Forelimb muscle (tissue), 1 donor: Measurements from ENCODE around the gene BRMS1. TPM values are rescaled to one million over a fixed set of nuclear protein-coding genes. Genes with fewer than 3 reads are reported as not detected.
"Not testable (repeated sequence)": the region's sequence is repeated elsewhere in the genome, so short reads cannot be mapped to it uniquely, and the experiment has no call there.

Source experiments
- DNase-seq: peaks from one replicate; pipeline ENCODE4 v3.0.0-alpha.2; 2013; ENCODE audit warnings: low read depth
- polyA plus RNA-seq: library from polyadenylated mRNA; unstranded; fragments of 120-200 nt; gene quantifications from one replicate; pipeline ENCODE4 v1.2.1, GENCODE V29; 2013; ENCODE audit not compliant: insufficient read length

The BRMS1 gene
- polyA plus RNA-seq, 1 donor = 21.8 TPM

DNA sequence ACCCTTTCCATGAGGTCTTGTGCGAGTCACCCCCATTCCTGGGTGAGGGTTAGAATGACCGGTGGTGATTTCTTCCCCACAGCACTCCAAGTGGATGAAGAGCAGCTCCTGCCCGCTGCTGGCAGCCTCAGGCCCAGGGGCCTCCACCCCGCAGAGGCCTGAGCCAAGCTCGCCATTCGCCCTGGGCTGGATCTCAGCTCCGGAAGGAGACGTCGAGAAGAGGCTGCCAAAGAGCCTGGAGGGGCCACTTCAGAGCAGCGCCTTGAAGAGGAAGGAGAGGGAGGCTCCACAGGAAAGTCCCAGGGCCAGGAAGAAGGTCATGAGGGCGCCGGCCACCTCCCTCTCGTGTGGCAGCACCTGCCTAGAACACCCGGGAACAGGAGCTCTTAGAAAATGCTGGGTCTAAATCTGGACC lies 18.3 kb upstream of the BRMS1 start:
- no peak for DNase-seq

DNA sequence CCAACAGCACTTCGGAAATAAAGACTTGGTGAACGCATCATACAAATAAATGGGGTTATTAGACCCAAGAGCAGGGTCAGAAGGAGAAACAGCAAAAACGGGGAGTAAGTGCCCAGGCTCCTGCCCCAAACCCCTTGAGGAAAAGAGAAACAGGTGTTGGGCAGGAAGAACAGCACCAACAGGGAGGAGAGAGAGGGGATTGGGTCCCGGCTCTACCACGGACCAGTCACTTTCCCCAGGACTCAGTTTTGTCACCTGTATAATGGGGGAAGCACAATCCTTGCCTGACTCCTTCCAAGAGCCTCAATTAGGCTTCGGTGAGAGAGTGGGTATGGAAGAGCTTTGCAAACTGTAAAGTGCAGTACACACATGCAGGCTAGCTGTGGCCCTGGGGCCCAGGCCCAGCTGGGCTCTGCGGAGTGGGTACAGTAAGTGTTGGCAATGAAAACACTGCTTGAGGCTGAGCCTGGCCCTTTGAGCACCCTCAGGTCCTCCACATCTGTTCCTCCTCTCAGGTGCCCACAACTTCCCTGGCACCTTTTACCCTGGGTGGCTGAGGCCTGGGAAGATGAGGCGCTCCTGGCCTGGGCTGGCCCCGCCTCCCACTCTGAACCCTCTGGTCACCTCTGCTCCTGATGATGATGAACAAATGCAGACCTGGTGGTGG lies 17.7 kb upstream of the BRMS1 start:
- no peak for DNase-seq

DNA sequence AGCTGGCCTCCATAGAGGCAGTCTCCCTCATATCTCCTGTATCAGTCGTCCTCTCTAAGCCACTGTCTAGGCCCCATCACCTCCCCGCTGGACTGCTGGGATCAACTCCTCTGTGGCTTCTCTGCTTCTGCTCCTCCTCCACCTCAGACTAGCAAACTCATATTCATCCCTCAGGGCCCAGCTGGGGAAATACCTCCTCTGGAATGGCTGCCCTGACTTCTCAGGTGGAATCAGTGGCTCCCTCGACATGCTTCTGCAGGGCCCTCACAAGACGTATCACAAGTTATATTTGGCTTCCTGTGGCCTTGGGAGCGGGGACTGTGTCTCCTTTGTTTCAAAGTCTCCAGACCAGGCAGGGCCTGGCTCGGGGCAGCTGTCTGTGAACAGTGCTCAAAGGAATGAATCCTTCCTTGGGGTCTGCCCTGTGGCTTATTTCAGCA lies 16.6 kb upstream of the BRMS1 start:
- no peak for DNase-seq

DNA sequence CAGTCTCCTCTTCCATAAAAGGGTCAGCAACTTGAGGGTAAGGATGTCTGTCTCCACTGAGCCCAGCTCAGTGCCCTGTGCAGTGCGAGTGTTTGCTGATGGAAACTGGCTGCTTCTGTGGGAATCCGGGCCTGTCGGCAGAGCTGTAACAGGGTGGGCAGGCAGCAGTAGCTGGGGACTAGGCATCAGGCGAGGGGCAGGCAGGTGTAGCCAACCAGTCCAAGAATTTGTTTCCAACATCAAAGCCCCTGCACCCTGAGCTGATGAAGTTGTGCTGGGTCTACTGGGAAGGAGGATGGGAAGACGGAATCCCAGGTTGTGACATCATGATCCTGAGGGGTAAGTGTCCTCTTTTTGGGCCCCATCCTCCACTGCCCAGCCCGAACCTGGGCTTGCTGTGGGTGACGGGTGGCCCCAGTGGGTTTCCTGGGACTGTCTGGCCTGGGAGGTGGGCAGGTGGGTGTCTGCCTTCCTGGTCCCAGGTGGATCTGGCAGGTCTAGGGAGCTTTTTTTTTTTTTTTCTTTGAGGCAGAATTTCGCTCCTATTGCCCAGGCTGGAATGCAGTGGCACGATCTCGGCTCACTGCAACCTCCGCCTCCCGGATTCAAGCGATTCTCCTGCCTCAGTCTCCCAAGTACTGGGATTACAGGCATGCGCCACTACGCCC lies 15.6 kb upstream of the BRMS1 start:
- DNase-seq = no peak

DNA sequence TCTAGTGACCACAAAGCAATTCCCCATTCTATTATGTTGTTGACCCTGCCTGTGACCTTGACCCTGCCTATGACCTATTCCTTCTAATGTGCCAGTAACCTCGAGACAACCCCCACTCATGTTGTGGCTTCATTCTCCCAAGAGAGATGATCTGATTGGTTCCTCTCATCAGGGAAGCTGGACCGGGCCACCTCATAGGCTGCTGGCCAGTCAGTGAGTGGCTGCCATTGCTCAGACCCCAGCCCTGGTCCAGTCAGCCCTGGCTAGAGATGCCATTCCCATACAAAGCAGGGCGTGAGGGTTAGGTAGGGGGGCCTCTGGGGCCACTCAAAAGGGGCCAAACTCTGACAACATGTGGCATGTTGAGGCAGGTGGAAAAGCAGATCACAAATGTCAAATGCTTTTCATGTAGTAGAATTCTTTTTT lies 14.8 kb upstream of the BRMS1 start:
- DNase-seq = no peak

DNA sequence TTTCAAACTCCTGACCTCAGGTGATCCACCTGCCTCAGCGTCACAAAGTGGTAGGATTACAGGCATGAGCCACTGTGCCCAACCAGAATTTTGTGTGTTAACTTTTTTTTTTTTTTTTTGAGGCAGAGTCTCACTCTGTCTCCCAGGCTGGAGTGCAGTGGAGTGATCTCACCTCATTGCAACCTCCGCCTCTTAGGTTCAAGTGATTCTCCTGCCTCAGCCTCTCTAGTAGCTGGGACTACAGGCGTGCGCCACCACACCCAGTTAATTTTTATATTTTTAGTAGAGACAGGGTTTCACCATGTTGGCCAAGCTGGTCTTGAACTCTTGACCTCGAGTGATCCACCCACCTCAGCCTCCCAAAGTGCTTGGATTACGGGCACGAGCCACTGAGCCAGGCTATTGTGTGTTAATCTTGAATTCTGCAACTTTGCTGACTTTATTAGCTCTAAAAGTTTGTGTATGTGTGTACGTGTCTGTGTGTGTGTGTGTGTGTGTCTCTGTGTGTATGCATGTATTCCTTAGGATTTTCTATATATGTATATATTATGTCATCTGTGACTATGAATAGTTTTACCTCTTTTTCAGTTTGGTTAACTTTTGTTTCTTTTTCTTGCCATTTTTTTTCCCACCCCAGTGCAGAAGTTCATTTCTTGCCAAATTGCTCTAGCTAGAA lies 5.8 kb upstream of the BRMS1 start:
- DNase-seq = not testable (repeated sequence)

DNA sequence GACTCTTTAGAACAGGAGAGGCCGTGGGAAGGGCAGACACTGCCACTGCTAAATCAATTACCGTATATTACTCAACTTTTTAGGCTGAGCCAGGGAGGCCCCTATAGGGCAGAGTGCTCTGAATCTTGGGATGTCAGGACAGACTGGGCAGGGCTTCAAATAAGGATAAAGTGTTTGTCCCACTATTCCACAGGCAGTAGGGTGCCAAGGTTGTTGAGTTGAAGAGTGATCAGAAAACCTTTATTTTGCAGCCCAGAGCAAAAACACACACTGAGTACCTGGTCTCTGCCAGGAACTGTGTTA lies 4.1 kb upstream of the BRMS1 start:
- no peak for DNase-seq

DNA sequence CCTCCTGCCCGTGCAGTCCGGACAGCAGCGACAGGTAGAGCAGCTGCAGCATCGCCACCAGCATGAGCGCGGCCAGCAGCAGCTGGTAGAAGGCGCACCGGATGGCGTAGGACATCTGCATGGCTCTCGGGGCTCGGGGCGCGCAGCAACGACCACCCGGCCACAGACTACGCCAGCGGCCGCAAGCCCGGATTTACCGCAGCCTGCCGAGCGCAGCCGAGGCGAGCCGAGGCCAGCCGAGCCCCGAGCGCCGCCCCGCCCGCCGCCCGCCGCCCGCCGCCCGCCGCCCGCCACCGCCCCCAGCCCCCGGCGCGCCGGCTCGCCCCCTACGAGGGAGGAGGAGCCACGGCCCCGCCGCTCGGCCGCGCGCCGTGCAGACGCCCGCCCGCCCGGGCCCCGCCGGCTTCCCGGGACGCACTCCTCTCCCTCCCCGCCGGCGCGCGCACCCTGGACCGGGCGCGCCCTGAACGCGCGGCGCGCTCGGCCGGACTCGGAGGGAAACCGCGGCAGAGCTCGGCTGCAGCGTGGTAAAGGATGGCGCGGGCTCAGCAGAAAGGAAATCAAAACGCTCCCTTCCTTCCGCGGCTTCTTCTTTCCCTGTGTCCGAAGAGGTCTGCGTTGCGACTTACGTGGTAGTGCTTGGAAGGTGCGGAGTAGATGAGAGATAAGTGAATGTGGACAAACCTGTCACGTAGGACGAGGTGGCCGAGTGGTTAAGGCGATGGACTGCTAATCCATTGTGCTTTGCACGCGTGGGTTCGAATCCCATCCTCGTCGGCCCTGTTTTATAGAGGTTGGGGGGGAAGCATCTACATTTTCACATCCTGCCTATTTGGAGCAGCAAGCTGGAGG lies 2.7 kb upstream of the BRMS1 start, which contains the start of gene B4GAT1:
TSS of gene B4GAT1 (minus strand) at position 205 of the 852 bp plus-strand sequence. CDS start at position 121, 84 bp downstream.
- DNase-seq = peak; percentile 86

DNA sequence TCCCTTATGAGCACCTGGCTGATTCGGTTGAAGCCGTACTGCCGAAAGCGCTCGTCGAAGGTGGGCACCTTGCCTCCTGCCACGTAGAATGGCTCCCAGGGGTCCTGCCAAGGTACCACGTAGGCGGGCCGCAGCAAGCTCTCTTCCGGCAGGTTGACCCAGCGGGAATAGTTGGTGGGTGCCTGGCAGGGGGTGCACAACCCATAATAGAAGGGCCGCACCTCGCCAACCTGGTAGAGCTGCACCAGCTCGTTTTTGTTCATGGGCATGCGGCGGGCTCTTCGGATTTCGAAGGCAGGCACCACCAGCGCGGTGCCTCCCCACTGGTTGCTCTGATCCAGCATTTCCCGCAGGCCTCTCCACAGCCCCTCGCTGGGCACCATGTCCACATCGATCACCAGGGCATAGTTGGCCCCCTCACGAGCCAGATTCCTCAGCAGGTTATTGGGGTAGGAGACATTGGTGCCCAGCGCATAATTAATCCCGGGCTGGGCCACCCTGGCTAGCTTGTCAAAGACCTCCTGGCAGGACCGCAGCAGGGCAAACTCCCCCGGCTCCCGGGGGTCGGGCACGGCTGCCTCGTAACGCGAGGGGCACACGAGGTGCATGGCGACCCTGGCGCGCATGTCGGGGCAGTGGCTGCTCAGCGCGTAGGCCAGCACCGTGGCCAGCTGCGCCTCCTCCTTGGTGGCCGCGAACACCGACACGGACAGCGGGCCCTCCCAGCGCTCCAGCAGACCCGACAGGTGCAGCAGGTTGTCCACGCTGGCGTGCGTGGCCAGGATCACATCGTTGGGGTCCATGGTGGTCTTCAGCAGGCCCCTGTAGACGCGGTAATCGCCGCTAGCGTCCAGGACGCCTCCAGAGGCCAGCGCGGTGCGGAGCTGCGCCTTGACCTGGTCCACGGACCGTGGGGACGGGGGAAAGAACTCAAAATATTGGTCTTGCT lies 1.8 kb upstream of the BRMS1 start:
- DNase-seq = no peak

DNA sequence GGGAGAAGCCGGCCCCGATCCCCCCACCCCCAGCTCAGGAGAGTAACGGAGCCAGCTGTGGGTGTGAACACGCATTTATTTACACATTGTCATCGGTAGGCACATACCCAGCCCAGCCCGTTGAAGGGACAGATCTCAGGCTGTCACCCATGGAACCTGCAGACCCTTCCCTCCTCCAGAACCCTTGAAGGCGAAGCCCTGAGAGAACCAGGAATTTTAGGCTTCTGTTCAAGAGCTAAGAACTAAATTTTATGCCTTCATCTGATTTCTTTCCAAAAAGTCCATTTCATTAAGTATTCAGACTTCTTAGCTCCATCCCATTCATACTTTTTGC lies 379 bp upstream of the BRMS1 start:
- no peak for DNase-seq

DNA sequence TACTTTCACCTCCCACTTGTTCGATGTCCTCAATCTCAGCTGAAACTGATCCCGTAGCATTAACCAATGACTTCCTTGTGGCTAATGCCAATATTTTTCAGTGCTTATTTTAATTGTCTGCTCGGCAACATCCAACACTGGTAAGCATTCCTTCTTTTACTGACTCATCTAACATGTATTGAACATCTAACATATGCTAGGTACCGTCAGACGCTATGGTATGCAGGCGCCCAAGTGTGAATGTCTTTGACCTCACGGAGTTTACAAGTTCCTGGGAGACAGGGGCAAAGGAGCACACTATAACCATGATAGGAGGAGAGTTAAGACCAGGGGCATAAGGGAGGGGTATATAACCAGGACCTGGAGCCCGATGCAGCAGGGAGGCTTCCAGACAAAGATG lies 1.7 kb downstream of the BRMS1 start:
- DNase-seq = no peak

DNA sequence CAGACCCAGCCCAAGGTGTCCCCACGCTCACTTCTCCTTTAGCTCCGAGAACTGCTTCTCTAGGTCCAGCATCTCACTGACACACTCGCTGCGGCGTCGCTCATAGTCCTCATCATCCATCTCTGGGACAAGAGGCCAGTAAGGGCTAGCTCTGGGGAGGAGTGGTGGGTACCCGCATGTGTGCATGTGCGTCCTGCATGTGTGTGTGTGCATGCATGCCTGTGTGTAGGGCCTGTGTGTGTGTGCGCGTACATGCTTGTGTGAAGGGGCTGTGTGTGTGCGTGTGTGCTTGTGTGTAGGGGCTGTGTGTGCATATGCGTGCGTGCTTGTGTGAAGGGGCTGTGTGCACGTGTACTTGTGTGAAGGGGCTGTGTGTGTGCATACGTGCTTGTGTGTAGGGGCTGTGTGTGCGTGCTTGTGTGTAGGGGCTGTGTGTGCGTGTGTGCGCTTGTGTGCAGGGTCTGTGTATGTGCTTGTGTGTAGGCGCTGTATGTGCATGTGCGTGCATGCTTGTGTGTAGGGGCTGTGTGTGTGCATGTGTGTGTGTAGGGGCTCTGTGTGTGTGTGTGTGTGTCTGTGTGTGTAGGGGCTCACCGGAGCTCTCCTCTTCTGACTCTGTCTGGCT lies 3.3 kb downstream of the BRMS1 start:
- DNase-seq = no peak

DNA sequence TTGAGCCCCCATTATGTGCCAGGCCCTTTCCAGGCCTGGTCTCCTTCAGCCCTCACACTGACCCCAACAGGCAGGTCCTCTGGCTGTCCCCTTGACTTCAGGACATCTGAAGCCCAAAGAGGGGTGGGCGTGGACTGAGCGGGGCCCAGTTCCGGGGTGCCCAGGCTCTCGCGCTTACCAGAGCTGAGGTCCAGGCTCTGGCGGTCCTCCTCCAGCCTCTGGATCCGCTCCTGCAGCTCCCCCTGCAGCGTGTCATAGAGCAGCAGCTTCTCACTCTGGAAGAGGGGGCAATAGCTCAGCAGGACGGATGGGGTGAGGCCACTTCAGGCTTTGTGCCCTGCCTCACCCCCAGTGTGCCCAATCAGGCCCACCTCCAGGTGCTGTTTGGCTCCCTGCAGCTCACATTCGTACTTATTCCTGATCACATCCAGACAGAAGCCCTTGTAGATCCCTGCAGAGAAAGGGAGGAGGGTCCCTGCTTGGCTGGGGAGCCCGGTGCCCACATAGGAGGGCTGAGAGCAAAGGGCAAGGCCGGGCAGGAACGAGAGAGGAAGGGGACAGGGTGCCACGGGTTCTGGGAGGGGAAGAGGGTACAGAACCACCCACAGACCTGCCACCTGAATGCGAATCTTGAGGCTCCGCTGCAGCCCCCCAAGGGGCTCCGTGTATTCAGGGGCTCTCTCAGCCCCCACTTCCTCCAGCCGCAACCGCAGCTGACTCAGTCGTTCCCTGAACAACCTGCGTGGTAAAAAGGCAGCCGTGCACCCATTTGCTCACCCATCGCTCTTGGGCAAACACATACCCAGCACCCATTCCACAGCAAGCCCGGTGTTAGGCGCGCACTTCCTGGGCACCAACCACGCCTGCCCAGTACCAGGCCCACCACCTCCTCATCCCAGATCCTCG lies 4.1 kb downstream of the BRMS1 start:
- DNase-seq = no peak

DNA sequence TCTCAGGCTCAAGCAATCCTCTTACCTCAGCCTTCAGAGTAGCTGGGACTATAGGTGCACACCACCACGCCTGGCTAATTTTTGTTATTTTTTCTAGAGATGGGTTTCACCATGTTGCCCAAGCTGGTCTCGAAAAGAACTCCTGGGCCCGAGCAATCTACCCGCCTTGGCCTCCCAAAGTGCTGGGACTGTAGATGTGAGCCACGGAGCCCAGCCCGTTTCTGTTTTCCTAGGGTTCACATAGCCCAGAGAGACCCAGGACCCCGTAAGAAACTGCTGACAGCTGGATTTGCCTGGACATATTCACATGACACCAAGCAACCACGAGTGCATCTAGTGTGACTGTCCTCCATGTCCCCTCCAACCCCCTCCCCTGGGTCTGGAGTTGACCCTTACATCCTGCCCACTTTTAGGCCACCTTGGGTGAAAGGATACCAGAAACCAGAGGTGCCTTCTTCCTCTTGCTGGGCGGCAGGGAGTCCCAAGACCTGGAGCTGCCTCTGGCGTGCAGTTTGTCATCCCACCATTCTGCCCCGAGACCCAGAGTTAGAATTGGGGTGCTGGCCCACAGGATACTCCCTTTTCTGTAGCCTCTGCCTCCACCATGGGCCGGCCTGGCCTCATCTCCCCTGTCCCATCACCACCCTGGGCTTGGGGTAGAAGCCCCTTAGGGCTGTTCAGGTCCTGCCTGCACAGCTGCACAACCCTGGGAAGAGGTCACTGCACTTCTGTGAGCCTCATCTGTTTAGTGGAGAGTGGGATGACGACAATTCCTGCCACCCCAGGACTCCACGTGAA lies 5.0 kb downstream of the BRMS1 start:
- DNase-seq = no peak

DNA sequence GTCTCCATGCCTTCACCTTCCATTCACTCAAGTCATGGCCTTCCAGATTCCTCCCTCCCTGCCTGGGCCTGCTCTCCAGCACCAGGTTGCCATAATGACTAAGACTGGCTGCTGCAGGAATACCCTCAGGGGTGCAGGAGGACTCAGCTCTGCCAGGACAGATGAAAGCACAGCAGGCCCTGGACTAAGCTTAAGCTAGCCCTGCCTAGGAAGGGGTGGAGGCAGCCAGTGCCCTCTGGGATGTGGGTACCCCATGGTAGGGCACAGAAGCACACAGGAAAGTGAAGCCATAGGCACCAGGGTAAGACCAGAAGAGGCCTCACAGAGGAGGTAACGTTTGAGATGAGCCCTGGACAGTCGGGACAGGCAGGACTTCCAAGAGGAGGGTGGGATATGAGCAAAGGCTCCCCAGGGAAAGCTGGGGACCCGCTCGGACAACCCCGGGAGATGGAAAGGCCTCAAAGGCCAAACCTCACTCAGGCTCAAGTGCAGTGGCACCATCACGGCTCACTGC lies 5.7 kb downstream of the BRMS1 start:
- DNase-seq = no peak

DNA sequence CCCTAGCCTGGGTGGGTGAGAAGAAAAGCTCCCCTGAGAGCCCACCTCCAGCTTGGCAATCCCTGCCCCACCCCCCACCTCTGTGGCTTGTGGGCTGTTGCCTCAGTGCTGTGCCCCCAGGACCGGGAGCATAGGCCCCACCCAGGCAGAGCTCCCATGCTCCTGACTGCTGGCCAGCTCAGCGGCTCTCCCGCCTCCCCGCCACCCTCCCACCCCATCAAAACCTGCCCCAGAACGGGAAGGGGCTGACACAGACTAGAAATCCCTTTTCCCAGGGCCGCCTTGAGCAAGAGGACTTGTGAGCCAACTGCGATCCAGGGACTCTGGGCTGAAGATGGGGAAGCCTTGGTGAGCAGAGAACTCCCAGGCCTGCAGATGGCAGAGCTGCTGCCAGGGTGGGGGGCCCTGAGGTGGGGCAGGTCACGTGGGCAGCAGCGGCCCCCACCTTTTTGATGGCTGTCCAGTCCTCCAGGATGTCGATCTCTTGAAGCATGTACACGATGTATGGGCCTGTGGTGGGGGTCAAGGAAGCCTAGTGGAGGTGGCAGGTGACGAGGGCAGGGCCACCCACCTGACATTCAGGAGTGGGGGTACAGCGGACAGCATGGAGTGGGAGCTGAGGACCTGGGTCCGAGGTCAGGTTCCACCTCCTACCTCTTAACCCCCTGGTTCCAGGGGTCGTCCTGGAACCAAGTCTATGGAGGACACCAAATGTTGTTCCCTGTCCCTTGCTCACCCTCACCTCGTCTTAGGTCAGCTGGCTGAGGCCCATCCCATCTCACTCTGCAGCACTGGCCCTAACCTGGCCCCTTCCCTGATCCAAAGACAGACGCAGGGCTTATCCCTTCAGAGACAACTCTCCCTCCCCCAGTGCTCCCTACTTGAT lies 6.4 kb downstream of the BRMS1 start:
- no peak for DNase-seq

DNA sequence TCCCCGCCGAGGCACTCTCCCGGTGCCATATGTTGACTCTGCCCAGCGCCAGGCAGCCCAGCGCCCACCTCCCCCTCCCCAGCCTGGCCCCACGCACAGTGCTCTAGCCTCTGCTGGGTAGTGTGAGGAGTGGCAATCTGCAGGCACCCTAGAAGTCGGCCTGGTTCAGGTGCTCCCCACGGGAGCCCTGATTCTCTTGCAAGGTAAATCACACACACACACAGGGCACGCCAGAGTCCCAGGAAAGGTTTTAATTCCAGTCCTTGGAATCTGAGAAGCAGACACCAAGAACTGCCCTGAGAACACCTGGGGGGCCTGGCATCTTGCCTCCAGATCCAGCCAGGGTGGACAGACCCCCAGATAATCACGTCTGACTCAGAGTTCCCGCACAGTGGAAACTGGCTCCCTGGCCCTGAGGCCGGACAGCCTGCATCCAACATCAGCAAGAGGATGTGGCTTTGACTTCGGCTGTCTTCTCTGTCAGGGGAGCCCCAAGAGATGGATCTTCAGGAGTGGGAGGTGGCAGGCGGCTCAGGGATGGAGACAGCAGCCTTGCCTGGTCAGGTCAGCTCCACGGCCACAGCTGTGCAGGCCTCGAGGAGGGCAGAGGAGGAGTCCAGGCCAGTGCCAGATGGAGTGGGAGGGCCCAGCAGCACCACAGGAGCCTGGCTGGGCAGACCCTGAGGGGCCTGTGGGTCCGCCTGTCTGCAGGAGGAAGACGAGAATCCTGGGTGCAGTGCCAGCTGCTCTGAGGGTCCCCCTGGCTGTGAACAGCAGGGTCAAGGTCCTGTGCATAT lies 7.6 kb downstream of the BRMS1 start:
- DNase-seq = no peak
